HepG2 (cell line): ENCODE results near the gene IFITM5. TPM values are rescaled to one million over a fixed set of nuclear protein-coding genes. Genes with fewer than 3 reads are reported as not detected.

Experiments used
- ATAC-seq: fragments of 200-7000 bp; cut with Tn5 transposase; 3 replicates; pipeline ENCODE4 v1.9.1; 2020; ENCODE audit warnings: mild to moderate bottlenecking, moderate library complexity
- BruUV-seq: library from RNA; stranded (reverse); fragments of 400-500 nt; replicated peaks from 2 replicates; lab custom pipeline; 2021; lab: Mats Ljungman, UMichigan
- CTCF ChIA-PET: fragments of 300-600 bp; formaldehyde crosslinking; extraction: SDS; loops from one replicate; lab custom pipeline; 2021; ENCODE audit warnings: low total read pairs, inconsistent platforms, low intra/inter-chr PET ratio; lab: Yijun Ruan, JAX
- POLR2A ChIA-PET: fragments of 350-600 bp; sonication (Branson Sonifier 250); formaldehyde crosslinking; loops from one replicate; lab custom pipeline; 2020; ENCODE audit warnings: antibody characterized with exemption, inconsistent platforms; lab: Yijun Ruan, JAX
- DNase-seq: peaks from one replicate; pipeline ENCODE4 v3.0.0-alpha.2; 2015; ENCODE audit warnings: low spot score
- FAIRE-seq: peaks from 3 replicates; lab custom pipeline; 2011; peaks lifted over from hg19 to GRCh38; lab: Jason Lieb, UNC
- H2AFZ ChIP-seq: one replicate; pipeline ENCODE4 v1.6.1; 2011; ENCODE audit warnings: low read length, inconsistent platforms
- H3K27ac ChIP-seq: fragments of 300-600 bp; 3 replicates; pipeline ENCODE4 v1.8.0; 2011; ENCODE audit warnings: mixed run types, mild to moderate bottlenecking, mixed read lengths, low read length, inconsistent platforms; ENCODE audit not compliant: insufficient read depth; ENCODE audit errors: extremely low read length
- H3K27me3 ChIP-seq, 2 experiments: fragments of 200-600 bp in 1 of 2; 2 replicates in 1 of 2; 3 replicates in 1 of 2; pipeline versions ENCODE4 v1.6.0 to v1.8.0; 2011; ENCODE audit warnings: low read length in 2 of 2, mild to moderate bottlenecking in 2 of 2, moderate library complexity in 2 of 2, inconsistent platforms in 1 of 2; ENCODE audit not compliant: insufficient read depth in 2 of 2, control insufficient read depth in 1 of 2
- H3K36me3 ChIP-seq, 2 experiments: fragments of 200-600 bp in 1 of 2; replicated peaks in 1 of 2; 2 replicates in 1 of 2; 3 replicates in 1 of 2; pipeline versions ENCODE4 v1.5.1 to v1.8.0; 2011; ENCODE audit warnings: low read length in 2 of 2, inconsistent platforms in 1 of 2; ENCODE audit not compliant: insufficient read depth in 2 of 2, control insufficient read depth in 1 of 2
- H3K4me1 ChIP-seq: 2 replicates; pipeline ENCODE4 v1.5.1; 2012; ENCODE audit warnings: low read length, inconsistent platforms; ENCODE audit not compliant: insufficient read depth
- H3K4me2 ChIP-seq: 2 replicates; pipeline ENCODE4 v1.6.0; 2011; ENCODE audit warnings: low read depth, low read length, inconsistent platforms
- H3K4me3 ChIP-seq, 3 experiments: fragments of 200-600 bp in 1 of 3; sonication (generic), shearing (Covaris generic) in 1 of 3; replicated peaks in 1 of 3; 2 replicates each; pipeline ENCODE4 v1.5.1; 2011 to 2016; ENCODE audit warnings: low read length in 3 of 3, inconsistent platforms in 2 of 3, low read depth in 2 of 3, mild to moderate bottlenecking in 2 of 3, control low read depth in 1 of 3, mixed read lengths in 1 of 3; ENCODE audit not compliant: insufficient read depth in 1 of 3
- H3K79me2 ChIP-seq: one replicate; pipeline ENCODE4 v1.6.1; 2011; ENCODE audit warnings: low read length, inconsistent platforms; ENCODE audit not compliant: insufficient read depth
- H3K9ac ChIP-seq: 2 replicates; pipeline ENCODE4 v1.6.0; 2011; ENCODE audit warnings: mild to moderate bottlenecking, low read depth, low read length, inconsistent platforms; ENCODE audit not compliant: insufficient read depth
- H3K9me3 ChIP-seq: 2 replicates; pipeline ENCODE4 v1.5.1; 2012; ENCODE audit warnings: mild to moderate bottlenecking, low read length
- H4K20me1 ChIP-seq: 2 replicates; pipeline ENCODE4 v1.6.0; 2011; ENCODE audit warnings: inconsistent platforms, mild to moderate bottlenecking, low read length, moderate library complexity; ENCODE audit not compliant: insufficient read depth
- ATM ChIP-seq: fragments of 450-650 bp; IDR thresholded peaks from 2 replicates; pipeline ENCODE4 v1.7.1; 2017; ENCODE audit warnings: mild to moderate bottlenecking, borderline replicate concordance
- BATF2 ChIP-seq: sonication (generic); formaldehyde crosslinking; IDR thresholded peaks from 2 replicates; pipeline ENCODE4 v1.8.0; 2022; ENCODE audit warnings: mild to moderate bottlenecking, missing genetic modification reagents, moderate library complexity
- CREBL2 ChIP-seq: sonication (generic); formaldehyde crosslinking; IDR thresholded peaks from 2 replicates; pipeline ENCODE4 v1.8.1; 2023; ENCODE audit warnings: missing genetic modification reagents, mild to moderate bottlenecking, borderline replicate concordance
- KLF11 ChIP-seq: IDR thresholded peaks from 2 replicates; pipeline ENCODE4 v1.6.1; 2016; ENCODE audit warnings: missing compliant biosample characterization
- MEIS2 ChIP-seq: sonication (generic); formaldehyde crosslinking; IDR thresholded peaks from 2 replicates; pipeline ENCODE4 v1.9.0; 2021; ENCODE audit warnings: mild to moderate bottlenecking, missing genetic modification reagents
- POGK ChIP-seq: sonication (generic); formaldehyde crosslinking; conservative IDR thresholded peaks from 2 replicates; pipeline ENCODE4 v1.8.0; 2022; ENCODE audit warnings: mild to moderate bottlenecking, moderate library complexity, missing genetic modification reagents
- RORA ChIP-seq: sonication (generic); formaldehyde crosslinking; IDR thresholded peaks from 2 replicates; pipeline ENCODE4 v1.5.0; 2020; ENCODE audit warnings: mild to moderate bottlenecking, missing genetic modification reagents, moderate library complexity
- STAT6 ChIP-seq: sonication (generic); formaldehyde crosslinking; IDR thresholded peaks from 2 replicates; pipeline ENCODE4 v1.4.0; 2020; ENCODE audit warnings: missing genetic modification reagents, mild to moderate bottlenecking, borderline replicate concordance
- ZHX2 ChIP-seq, 2 experiments: sonication (generic) in 1 of 2; formaldehyde crosslinking in 1 of 2; IDR thresholded peaks; 2 replicates each; pipeline versions ENCODE4 v1.6.1 to v1.9.0; 2014 to 2022; ENCODE audit warnings: antibody characterized with exemption in 1 of 2, borderline replicate concordance in 1 of 2, inconsistent platforms in 1 of 2, low read depth in 1 of 2, missing genetic modification reagents in 1 of 2
- ZNF501 ChIP-seq: sonication (generic); formaldehyde crosslinking; IDR thresholded peaks from 2 replicates; pipeline ENCODE4 v1.5.1; 2020; ENCODE audit warnings: mild to moderate bottlenecking, moderate library complexity, missing genetic modification reagents
- ZNF550 ChIP-seq: sonication (generic); formaldehyde crosslinking; IDR thresholded peaks from 2 replicates; pipeline ENCODE4 v1.4.0; 2020; ENCODE audit warnings: mild to moderate bottlenecking, missing genetic modification reagents, borderline replicate concordance
- ZSCAN29 ChIP-seq: sonication (generic); formaldehyde crosslinking; conservative IDR thresholded peaks from 2 replicates; pipeline ENCODE4 v1.4.0; 2020; ENCODE audit warnings: mild to moderate bottlenecking, missing genetic modification reagents
- WGBS: methylation state at CpG from one replicate; pipeline ENCODE4 v1.1.6; 2017; ENCODE audit warnings: low lambda C conversion rate; 5-methylcytosine and 5-hydroxymethylcytosine counted together
- in situ Hi-C: cut with HindIII; loops from 2 replicates; pipeline ENCODE4 v1.10.0; 2017; ENCODE audit warnings: low pct_unique_long_range_greater_than_20kb; ENCODE audit not compliant: extremely low pct_ligation_motif_present
- intact Hi-C: fragments of 100-400 bp; cut with micrococcal nuclease; formaldehyde crosslinking; loops from one replicate; pipeline ENCODE4 v1.10.0; 2022; ENCODE audit not compliant: unreplicated experiment
- polyA plus RNA-seq, 8 experiments: library from polyadenylated mRNA; depleted of rRNA in 3 of 8; stranded (reverse) in 7 of 8; unstranded in 1 of 8; fragments of >200 nt; fragmentation: Illumina TruSeq in 4 of 8; extraction: Trizol in 4 of 8; gene quantifications; 2 replicates each; pipeline versions ENCODE4 v1.2.1 to v1.2.3, GENCODE V29; 2011 to 2016; ENCODE audit warnings: low read depth in 4 of 8, missing spikeins in 1 of 8, mixed read lengths in 1 of 8; ENCODE audit not compliant: insufficient read depth in 1 of 8
- total RNA-seq, 5 experiments: library from RNA; depleted of rRNA; stranded (reverse); fragments of >200 nt; fragmentation: Illumina TruSeq; extraction: Trizol; gene quantifications; 2 replicates each; pipeline ENCODE4 v1.2.3, GENCODE V29; 2016; ENCODE audit warnings: low read depth in 1 of 5

IFITM5 gene
- total and polyA plus RNA-seq, 2 of the 13 experiments (the other 11 are each of a cell fraction or from before 2014, with no cell fraction given): not detected

GRCh38 chr11:293271-293851 is 6.0 kb downstream of the IFITM5 start:
- in situ Hi-C loops: no loop called here
- CTCF ChIA-PET: no interaction called here
- H3K4me3 ChIP-seq: no peak overlapping the region
- H3K4me2 ChIP-seq: no peak overlapping the region
- 76% methylated on average over 8 of the region's 18 CpGs for WGBS
- H3K9ac ChIP-seq: no peak overlapping the region
- no peak overlapping the region for H2AFZ ChIP-seq
- no TSS peak for BruUV-seq
- FAIRE-seq (no peak), DNase-seq (no peak), ATAC-seq (no peak)
- H4K20me1 ChIP-seq: no peaks in the 10 kb centered on the region
- 0 out of 5 replicates have a peak, but pooled peaks cover 0 to 2% of the 10 kb centered on the region in 2 experiments for H3K36me3 ChIP-seq
- no peak overlapping the region for H3K27ac ChIP-seq
- peaks cover 26% of the 10 kb centered on the region for H3K4me1 ChIP-seq
- H3K9me3 ChIP-seq: no peaks in the 10 kb centered on the region
- POLR2A ChIA-PET: no interaction called here
- intact Hi-C loops: no loop called here
- H3K79me2 ChIP-seq: no peaks in the 10 kb centered on the region
- peaks cover 9% of the 10 kb centered on the region in 2 experiments for H3K27me3 ChIP-seq
- TF ChIP-seq STAT6 (CRISPR knock-in tag) (no peak), MEIS2 (CRISPR knock-in tag) (no peak), ZNF501 (CRISPR knock-in tag) (no peak), POGK (no peak), KLF11 (CRISPR knock-in tag) (no peak), CREBL2 (CRISPR knock-in tag) (no peak), ZSCAN29 (CRISPR knock-in tag) (no peak), ZNF550 (CRISPR knock-in tag) (no peak), BATF2 (no peak), ZHX2 (IDR thresholded peaks at IDR 0.05; ENCODE audit: low read depth) (no peak), ZHX2 (CRISPR knock-in tag; IDR thresholded peaks at IDR 0.05; ENCODE audit: borderline replicate concordance) (no peak), RORA (no peak), ATM (no peak)
